Mammary epithelial cell (primary cell): ENCODE data around the gene CIB2.
A peak's percentile ranks its signal among the peaks of the same experiment; 100 is the strongest.

ENCODE experiments used
- EZH2 ChIP-seq: IDR thresholded peaks from 2 replicates; pipeline ENCODE4 v1.6.1; 2012; ENCODE audit warnings: low read length, inconsistent platforms, borderline replicate concordance
- TF ChIP-seq, protein P1 (sequence below), 2 donors: IDR thresholded peaks in 1 of 2; conservative IDR thresholded peaks in 1 of 2; 2 replicates each; pipeline ENCODE4 v1.5.1; 2011 to 2012; ENCODE audit warnings: inconsistent platforms in 2 of 2, low read length in 2 of 2, mild to moderate bottlenecking in 2 of 2, control low read depth in 1 of 2, low read depth in 1 of 2; ENCODE audit not compliant: insufficient read depth in 1 of 2; ENCODE audit errors: extremely low read depth in 1 of 2

- no peak for TF ChIP-seq EZH2
- TF ChIP-seq, protein P1, sequence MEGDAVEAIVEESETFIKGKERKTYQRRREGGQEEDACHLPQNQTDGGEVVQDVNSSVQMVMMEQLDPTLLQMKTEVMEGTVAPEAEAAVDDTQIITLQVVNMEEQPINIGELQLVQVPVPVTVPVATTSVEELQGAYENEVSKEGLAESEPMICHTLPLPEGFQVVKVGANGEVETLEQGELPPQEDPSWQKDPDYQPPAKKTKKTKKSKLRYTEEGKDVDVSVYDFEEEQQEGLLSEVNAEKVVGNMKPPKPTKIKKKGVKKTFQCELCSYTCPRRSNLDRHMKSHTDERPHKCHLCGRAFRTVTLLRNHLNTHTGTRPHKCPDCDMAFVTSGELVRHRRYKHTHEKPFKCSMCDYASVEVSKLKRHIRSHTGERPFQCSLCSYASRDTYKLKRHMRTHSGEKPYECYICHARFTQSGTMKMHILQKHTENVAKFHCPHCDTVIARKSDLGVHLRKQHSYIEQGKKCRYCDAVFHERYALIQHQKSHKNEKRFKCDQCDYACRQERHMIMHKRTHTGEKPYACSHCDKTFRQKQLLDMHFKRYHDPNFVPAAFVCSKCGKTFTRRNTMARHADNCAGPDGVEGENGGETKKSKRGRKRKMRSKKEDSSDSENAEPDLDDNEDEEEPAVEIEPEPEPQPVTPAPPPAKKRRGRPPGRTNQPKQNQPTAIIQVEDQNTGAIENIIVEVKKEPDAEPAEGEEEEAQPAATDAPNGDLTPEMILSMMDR (conservative IDR thresholded peaks at IDR 0.05 in 1 of 2, IDR thresholded peaks at IDR 0.05 in 1 of 2; ENCODE audit: extremely low read depth in 1 of 2, insufficient read depth in 1 of 2, low read depth in 1 of 2, low read length in 2 of 2): peak; percentile 65 to 91
Observed at GRCh38 chr15:78108300-78109084, 22.8 kb downstream of the CIB2 start.
